ENCODE data around the gene VDR. TPM values are rescaled to one million over a fixed set of nuclear protein-coding genes. Genes with fewer than 3 reads are reported as not detected.

Gene VDR
- 7.8 and 8.1 TPM in 2 replicates for total RNA-seq

GRCh38 chr12:47904713-47905709, at the start of gene VDR:
VDR (minus strand) TSS chr12:47904994; CDS start chr12:47879113, 25,881 bp downstream.

GRCh38 chr12:47819896-47820630, 84.7 kb downstream of the VDR start, which contains the start of gene HDAC7:
HDAC7 (minus strand) TSS chr12:47819903; CDS start chr12:47819785, 118 bp downstream.

Other genes starting within 250 kb of the VDR start
- 9.8 and 13.8 TPM in 2 replicates for gene RPAP3, start 199.0 kb downstream of the VDR start, total RNA-seq
- gene ENDOU, start 179.5 kb downstream of the VDR start, total RNA-seq, result not detected in 2 replicates
- 1.00 and 2.1 TPM in 2 replicates for gene RAPGEF3, start 146.1 kb downstream of the VDR start, total RNA-seq
- 11.1 and 18.4 TPM in 2 replicates for gene SLC48A1, start 131.8 kb downstream of the VDR start, total RNA-seq
- 19.6 and 26.7 TPM in 2 replicates for gene HDAC7, start 85.1 kb downstream of the VDR start, total RNA-seq
- gene TMEM106C, start 58.6 kb upstream of the VDR start, total RNA-seq, result 49.5 and 71.4 TPM in 2 replicates
- gene COL2A1, start 99.5 kb upstream of the VDR start, total RNA-seq, result not detected in 2 replicates
- gene SENP1, start 201.1 kb upstream of the VDR start, total RNA-seq, result 11.3 and 11.8 TPM in 2 replicates
- gene PFKM, start 214.4 kb upstream of the VDR start, total RNA-seq, result 72.8 and 89.0 TPM in 2 replicates